GM19438 (cell line): ENCODE results near the gene PLEKHA7.

Experiments
- ATAC-seq: cut with Tn5 transposase; IDR thresholded peaks from one replicate; pipeline ENCODE4 v1.9.1; 2021; ENCODE audit warnings: low read depth; ENCODE audit not compliant: unreplicated experiment

PLEKHA7 gene

GRCh38 chr11:16816358-16817270 is 197.6 kb downstream of the PLEKHA7 start:
- no peak for ATAC-seq

GRCh38 chr11:16815047-16815767 is 199.0 kb downstream of the PLEKHA7 start:
- no peak for ATAC-seq

GRCh38 chr11:16814410-16815046 is 199.7 kb downstream of the PLEKHA7 start:
- no peak for ATAC-seq

GRCh38 chr11:16813126-16813525 is 201.1 kb downstream of the PLEKHA7 start:
- no peak for ATAC-seq

GRCh38 chr11:16812274-16812673 is 201.9 kb downstream of the PLEKHA7 start:
- no peak for ATAC-seq

- ATAC-seq: no peak
Observed at GRCh38 chr11:16811136-16812020, 202.8 kb downstream of the PLEKHA7 start.

- no peak for ATAC-seq
Observed at GRCh38 chr11:16809886-16810668, 204.1 kb downstream of the PLEKHA7 start.

- ATAC-seq: no peak
Observed at GRCh38 chr11:16807306-16807705, 206.9 kb downstream of the PLEKHA7 start.

- ATAC-seq: no peak
Observed at GRCh38 chr11:16806791-16807190, 207.4 kb downstream of the PLEKHA7 start.

GRCh38 chr11:16805938-16806337 is 208.3 kb downstream of the PLEKHA7 start:
- no peak for ATAC-seq

GRCh38 chr11:16804104-16804947 is 209.9 kb downstream of the PLEKHA7 start:
- no peak for ATAC-seq

- ATAC-seq: no peak
Observed at GRCh38 chr11:16801288-16801980, 212.8 kb downstream of the PLEKHA7 start.

GRCh38 chr11:16800382-16800781 is 213.8 kb downstream of the PLEKHA7 start:
- ATAC-seq: no peak

- no peak for ATAC-seq
Observed at GRCh38 chr11:16799890-16800289, 214.3 kb downstream of the PLEKHA7 start.

- no peak for ATAC-seq
Observed at GRCh38 chr11:16799221-16799620, 215.0 kb downstream of the PLEKHA7 start.

GRCh38 chr11:16797776-16798175 is 216.4 kb downstream of the PLEKHA7 start:
- no peak for ATAC-seq

- no peak for ATAC-seq
Observed at GRCh38 chr11:16796311-16796710, 217.9 kb downstream of the PLEKHA7 start.

- no peak for ATAC-seq
Observed at GRCh38 chr11:16795146-16795545, 219.1 kb downstream of the PLEKHA7 start.
